ENCODE data around the gene C1orf115. TPM values are rescaled to one million over a fixed set of nuclear protein-coding genes. Genes with fewer than 3 reads are reported as not detected.
A peak's percentile ranks its signal among the peaks of the same experiment; 100 is the strongest.
"Not testable (repeated sequence)": the region's sequence is repeated elsewhere in the genome, so short reads cannot be mapped to it uniquely, and the experiment has no call there.

Gene C1orf115
- total RNA-seq, 1 donor from 2014 or later: 28.5 TPM

DNA sequence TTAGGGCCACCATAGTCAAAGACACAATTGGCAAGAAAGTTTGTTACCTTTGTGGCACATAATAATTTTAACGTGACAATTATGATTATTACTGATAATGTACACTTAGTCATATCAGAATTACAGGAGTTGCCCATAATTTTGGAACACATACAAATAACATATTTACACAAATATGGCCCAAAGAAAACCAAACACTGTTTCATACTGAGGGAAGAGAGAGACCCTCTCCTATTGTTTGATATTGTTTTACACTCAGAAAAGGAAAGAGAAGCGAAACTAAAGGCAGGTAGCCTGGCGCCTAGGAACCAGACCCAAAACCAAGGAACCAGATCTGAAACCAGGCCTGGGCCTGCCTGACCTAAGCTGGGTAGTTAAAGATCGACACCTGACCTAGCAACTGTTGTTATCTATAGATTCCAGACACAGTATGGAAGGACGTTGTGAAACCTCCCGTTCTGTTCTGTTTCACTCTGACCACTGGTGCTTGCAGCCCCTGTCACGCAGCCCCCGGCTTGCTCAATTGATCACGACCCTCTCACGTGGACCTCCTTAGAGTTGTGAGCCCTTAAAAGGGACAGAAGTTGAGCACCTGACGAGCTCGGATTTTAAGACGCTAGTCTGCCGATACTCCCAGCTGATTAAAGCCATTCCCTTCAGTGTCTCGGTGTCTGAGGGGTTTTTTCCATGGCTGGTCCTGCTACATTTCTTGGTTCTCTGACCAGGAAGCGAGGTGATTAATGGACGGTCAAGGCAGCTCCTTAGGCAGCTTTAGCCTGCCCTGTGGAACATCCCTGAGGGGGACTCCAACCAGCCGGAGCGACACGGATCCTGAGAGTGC, 27.9 kb downstream of the C1orf115 start:
- DNase-seq (ENCODE audit: low spot score): no peak

DNA sequence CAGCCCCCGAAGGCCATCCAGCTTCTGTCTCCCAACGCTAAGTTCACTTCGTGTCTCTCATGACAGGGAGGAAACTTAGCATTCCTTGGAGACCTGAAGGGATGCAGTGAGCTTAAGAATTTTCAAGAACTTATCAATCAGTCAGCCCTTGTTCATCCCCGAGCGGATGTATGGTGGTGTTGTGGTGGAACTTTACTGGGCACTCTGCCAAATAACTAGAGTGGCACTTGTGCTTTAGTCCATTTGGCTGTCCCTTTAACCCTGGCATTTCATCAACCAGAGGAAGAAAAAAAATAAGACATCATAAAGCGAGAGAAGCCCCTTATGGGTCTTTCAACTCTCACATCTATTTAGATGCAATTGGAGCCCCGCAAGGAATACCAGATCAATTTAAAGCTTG, 31.1 kb downstream of the C1orf115 start:
- DNase-seq (ENCODE audit: low spot score): not testable (repeated sequence)

DNA sequence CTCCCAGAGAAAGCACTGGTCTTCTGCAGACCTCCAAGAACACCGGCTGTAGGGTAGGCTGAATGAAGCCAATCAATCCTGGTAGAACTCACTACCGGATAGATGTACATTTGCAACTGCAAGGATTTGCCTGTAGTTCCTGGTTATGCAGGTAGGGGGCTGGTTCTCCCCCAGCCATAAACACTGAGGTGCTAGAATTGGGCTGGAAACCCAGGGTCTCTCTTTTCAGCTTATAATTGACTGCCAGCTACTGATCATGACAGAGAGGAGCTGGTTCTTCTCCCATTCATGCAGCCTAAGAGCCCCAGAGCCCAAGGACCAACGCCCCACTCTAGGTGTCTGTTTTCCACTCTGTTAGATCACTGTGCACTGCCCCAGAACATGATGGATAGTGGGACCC, 36.5 kb downstream of the C1orf115 start:
- no peak for DNase-seq (ENCODE audit: low spot score)

DNA sequence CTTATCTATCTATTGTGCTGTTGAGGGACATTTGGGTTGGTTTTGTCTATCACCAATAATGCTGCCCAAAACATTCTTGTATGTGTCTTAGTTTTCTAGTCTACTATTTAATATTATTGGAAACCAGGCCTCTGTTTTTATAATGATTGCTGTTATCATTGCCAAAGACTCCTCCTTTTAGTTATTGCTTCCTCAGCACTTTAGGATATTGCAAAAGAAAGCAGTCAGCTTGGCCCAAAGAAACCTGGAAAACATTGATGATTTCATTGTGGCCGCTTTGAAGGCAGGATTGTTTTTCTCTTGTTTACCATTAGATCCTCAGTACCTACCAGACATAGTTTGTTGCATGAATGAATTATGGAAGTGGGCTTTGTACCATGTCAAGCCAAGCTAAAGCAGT, 37.4 kb downstream of the C1orf115 start:
- DNase-seq (ENCODE audit: low spot score): no peak

DNA sequence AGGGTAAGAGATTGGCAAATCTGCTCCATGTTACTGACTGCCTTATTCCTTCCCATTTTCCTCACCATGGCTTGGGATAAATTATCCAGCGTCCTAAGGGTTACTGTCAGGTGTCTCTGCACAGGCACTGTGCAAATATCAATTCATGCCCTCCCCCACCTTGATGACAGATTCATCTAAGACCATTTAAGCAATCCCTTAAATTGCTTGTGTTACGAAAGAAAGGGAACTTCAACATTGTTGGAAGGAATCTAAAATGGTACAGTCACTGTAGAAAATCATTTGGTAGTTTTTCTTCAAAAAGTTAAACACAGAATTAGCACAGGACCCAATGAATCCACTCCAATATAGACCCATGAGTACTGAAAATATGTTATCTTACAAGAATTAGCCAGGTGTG, 40.3 kb downstream of the C1orf115 start:
- DNase-seq (ENCODE audit: low spot score): no peak

DNA sequence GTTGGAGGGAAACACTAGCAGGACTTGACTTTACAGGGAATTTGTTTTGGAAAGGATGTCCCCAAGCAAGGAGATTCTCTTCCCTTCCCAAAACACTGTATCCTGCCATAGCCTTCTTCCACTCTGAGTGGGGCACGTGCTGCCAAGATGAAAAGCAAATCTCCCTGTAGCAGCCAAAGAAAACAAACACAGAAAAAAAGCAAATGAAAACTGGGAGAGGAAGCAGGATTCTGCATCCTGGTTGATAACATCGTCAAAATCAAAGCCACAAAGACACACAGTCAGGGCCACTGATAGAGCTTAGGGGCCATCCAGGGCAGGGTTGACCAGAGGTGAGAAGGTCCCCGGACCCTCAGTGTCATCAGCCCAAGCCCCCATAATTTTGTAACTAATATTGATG, 42.0 kb downstream of the C1orf115 start:
- no peak for DNase-seq (ENCODE audit: low spot score)

DNA sequence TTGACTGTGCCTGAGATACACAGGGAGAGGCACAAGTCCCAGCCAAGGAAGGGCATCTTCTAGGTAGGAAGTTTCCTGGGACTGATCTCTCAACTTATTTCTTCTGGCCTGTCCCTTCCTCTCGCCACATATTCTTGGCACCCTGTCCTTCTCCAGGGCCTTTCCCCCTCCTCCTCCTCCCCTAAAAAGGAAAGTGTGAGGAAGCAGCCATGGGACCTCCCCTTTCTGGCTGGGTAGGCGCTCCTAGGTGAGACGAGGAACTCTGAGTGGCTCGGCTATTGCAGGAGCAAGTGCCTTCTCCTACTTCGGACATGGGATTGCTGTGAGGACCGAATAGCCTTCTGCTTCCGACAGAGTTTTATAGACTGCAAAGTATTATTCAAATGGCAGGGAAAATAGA, 42.5 kb downstream of the C1orf115 start:
- no peak for DNase-seq (ENCODE audit: low spot score)

DNA sequence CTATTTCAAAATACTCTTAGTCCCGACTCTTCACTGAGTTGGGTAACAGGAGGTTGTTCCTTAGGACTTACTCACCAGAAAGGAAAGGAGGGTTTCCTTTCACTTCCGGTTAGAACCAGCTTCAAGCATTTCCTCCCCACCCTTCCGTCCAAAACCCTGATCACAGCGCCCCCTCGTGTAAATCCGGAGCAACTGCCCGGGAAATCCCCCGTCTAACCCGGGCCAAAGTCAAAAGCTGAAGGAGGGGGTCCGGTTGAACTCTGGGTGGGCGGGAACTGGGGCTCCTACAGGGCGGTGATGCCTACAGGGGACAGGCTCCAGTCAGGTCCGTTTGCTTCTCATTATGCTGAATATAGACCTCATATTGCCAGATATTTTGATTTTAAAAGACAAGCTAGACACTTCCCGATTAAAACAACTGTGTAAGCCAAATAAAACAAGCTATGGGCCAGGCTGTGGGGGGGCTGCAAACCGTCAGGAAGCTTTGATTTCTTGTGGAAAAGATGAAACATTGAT, 43.0 kb downstream of the C1orf115 start:
- DNase-seq (ENCODE audit: low spot score): no peak

DNA sequence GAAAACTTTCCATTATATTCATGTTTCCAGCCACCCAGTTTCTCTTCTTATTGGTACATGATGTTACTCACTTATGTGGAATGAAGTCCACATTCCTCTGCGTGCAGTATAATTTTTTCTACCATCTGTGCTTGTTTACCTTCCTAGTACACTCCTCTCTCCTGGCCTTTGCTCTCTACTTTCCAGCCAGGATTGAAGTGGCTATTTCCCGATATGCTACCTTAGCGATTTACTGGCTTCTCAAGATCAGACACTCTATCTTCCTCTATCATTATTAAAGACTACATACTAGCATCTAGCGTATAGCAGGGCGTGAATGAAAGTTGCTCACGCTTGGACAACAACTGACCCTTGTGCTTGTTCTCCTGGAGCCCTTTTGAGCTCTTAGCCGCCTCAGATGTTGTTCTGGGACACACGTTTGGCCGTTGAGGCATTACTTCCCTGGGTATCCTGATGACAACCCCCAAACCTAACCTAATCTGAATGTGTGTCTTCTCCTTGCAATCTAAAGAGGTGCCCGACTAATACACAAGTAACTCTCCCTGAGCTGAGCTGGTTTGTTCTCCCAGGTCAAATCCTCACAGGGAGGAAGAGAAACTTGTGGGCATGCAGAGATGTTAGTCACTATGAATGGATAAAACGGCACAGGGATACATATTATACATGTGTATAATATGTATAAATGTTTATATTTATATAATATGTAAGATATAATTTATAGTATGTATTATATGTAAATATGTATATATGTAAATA, 44.6 kb downstream of the C1orf115 start:
- DNase-seq (ENCODE audit: low spot score): no peak

DNA sequence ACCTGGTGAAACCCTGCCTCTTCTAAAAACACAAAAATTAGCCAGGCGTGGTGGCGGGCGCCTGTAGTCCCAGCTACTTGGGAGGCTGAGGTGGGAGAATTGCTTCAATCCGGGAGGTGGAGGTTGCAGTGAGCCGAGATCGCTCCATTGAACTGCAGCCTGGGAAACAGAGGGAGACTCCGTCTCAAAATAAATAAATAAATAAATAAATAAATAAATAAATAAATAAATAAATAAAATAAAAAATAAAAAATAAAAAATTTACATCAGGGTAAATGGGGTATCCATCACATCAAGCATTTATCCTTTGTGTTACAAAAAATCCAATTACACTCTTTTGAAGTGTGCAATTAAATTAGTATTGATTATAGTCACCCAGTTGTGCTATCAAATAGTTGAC, 46.1 kb downstream of the C1orf115 start:
- DNase-seq (ENCODE audit: low spot score): not testable (repeated sequence)

DNA sequence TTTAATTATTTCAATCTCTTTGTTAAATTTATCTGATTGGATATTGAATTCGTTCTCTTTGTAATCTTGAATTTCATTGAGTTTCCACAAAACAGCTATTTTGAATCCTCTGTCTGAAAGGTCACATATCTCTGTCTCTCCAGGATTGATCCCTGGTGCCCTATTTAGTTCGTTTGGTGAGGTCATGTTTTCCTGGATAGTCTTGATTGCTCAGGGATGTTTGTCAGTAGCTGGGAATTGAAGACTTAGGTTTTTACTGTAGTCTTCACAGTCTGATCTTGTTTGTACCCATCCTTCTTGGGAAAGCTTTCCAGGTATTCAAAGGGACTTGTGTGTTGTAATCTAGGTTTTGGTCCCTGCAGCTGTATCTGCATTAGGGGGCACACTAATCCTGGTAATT, 51.2 kb downstream of the C1orf115 start:
- no peak for DNase-seq (ENCODE audit: low spot score)

DNA sequence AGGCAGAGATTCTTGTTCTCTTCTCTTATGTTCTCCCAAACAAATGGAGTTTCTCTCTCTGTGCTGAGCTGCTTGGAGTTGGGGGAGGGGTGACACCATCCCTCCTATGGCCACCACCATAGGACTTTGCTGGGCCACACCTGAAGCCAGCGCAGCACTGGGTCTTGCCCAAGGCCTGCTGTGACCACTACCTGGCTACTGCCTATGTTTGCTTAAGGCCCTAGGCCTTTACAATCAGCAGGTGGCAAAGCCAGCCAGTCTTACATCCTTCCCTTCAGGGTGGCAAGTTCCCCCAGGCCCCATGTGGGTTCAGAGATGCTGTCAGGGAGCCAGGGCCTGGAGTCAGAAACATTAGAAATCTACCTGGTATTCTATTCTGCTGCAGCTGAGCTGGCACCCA, 51.7 kb downstream of the C1orf115 start:
- DNase-seq (ENCODE audit: low spot score): no peak

DNA sequence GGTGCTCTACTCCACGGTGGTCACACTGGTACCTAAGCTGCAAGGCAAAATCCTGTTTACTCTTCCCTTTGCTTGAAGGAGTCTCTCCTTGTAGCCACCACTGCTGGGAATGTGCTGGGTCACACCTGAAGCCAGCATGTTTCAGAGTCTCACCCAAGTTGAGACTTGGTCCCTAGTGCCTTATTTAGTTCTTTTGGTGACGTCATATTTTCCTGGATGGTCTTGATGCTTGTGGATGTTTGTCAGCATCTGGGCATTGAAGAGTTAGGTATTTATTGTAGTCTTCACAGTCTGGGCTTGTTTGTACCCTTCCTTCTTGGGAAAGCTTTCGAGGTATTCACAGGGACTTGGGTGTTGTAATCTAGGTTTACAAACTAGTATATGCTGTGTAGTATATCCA, 52.4 kb downstream of the C1orf115 start:
- DNase-seq (ENCODE audit: low spot score): no peak

DNA sequence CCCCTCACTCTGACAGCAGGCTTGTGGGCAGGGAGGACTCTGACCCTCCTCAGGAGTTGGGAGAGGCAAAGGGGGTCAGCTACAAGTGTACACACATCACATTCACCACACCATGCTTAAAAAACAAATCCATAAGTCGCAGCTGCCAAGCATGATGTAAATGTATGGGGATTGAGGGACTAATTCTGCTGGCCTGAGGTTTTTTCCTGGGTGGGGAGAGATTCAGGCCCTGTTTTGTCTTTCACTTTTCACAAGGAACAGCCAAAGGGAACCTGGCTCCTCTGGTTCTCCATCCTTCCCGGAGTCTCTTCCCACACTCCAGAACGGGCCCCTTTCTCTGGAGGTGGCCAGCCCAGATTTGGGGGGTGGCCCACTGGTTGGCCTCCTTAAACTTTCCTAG, 56.7 kb downstream of the C1orf115 start:
- no peak for DNase-seq (ENCODE audit: low spot score)

DNA sequence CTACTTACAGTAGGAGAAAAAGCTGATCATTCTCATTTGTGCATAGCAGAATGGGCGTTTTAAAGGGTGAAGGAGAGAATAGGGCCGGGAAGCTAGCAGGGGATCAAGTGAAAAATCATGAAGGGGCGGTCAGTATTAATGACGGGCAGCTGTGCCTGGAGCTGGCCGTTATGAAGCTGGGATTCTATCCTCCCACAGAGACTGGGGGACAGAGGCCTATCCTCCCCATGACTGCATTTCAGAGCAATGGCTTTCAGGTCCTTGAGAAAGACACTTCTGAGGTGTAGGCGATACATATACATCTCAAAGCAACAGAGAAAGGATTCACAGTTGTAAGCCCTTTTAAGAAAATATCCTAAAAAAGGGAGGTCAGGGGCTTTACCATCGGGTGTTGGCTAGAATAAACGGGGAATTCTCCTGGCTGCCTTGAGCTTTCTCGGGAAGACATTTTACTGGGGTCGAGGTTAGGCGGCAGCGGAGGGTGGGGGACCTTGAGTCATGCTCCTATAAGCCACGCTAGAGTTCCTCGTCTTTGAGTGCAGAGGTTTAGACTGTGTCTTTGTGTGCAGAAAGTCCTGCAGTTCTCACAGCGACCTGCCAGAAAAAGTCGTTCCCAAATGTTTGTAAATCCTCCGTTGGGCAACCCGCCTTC, 57.4 kb downstream of the C1orf115 start:
- no peak for DNase-seq (ENCODE audit: low spot score)

DNA sequence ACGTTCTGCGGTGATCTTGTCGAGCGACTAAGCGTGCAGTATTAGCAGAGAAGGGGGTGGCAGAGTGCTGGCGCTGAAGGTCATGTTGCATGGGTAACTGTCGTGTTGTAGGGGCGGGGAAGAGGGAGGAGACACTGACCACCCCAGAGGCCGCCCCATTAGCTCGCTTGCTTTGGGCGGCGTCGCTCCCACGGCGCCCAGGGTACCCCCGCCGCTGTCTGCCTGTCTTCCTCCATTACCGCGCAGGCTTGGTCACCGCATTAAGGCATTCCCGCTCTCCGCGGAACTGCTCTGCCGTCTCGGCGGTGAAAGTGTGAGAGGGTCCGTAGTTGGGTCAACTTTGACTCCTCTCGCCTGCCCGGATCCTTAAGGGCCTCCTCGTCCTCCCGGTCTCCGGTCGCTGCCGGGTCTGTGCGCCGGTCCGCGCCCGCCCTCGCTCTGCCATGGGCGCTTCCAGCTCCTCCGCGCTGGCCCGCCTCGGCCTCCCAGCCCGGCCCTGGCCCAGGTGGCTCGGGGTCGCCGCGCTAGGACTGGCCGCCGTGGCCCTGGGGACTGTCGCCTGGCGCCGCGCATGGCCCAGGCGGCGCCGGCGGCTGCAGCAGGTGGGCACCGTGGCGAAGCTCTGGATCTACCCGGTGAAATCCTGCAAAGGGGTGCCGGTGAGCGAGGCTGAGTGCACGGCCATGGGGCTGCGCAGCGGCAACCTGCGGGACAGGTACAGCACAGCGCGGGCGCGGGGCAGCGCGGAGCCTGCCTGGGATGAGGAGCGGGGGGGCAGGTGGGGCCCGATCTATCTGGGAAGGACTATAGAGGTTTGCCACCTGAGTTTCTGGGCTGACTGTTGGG, 58.1 kb downstream of the C1orf115 start, which contains the start of gene MTARC2:
MTARC2 (plus strand) TSS at position 234 of the 846 bp plus-strand sequence; CDS start at position 444, 210 bp downstream.
- DNase-seq (ENCODE audit: low spot score): peak; percentile 92

Other genes with a start within 250 kb of the C1orf115 start
- 19.2 TPM for gene MARK1, start 162.2 kb upstream of the C1orf115 start, total RNA-seq
- 45.2 TPM for gene MTARC2, start 58.0 kb downstream of the C1orf115 start, total RNA-seq
- 539 TPM for gene MTARC1, start 96.5 kb downstream of the C1orf115 start, total RNA-seq
- gene HLX, start 189.1 kb downstream of the C1orf115 start, total RNA-seq: 37.2 TPM